ENCODE measurements around the gene FGF22.
"Not testable (repeated sequence)": the region's sequence is repeated elsewhere in the genome, so short reads cannot be mapped to it uniquely, and the experiment has no call there.

FGF22 gene

DNA sequence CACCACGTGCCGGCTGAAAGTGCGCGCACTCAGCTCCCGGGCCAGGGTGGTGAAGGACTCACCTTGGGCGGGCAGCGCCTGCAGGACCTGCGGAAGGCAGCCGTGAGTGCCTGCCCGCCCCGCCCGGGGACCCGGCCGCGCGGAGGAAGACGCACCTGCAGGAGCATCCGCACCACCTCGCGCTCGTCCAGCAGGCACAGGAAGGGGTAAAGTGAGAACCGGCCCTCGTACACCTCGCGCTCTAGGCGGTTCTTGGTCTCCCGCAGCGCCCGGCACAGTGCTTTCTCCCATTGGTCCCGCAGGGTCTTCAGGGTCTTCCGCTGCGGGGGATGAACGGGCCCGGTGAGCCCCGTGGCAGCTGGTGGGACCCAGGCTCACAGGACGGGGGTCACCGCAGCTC is 17.0 kb upstream of the FGF22 start:
- DNase-seq (ENCODE audit: low spot score), result no peak

DNA sequence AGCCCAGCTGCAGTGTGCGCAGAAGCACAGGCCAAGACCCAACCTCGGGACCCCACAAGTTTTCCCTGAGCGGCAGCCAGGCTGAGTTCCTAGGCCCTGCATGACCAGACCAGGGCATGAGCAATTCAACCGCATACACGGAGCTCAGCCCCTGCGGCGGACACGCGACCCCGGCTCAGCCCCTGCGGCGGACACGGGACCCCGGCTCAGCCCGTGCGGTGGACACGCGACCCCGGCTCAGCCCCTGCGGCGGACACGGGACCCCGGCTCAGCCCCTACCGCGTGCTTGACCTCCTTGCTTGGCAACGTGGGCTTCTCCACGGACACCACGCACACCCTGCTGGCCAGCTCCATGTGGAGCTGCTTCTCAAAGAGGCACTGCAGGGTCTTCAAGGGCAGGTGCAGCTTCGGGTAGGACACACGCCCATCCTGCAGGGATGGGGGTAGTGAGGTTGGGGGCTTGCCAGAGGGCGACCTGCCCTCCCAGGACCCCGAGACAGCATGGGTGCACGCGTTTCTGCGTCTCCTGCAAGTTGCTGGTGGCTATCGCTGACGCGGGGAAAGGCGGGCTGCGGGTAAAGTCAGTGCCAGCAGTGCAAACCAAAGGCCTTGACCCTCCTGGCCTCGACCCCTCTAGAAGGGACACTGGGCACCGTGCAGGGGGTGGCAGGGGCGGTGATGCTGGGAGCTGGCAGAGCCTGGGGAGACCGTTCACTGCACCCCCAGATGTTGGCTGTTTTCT is 16.3 kb upstream of the FGF22 start:
- no peak for DNase-seq (ENCODE audit: low spot score)

DNA sequence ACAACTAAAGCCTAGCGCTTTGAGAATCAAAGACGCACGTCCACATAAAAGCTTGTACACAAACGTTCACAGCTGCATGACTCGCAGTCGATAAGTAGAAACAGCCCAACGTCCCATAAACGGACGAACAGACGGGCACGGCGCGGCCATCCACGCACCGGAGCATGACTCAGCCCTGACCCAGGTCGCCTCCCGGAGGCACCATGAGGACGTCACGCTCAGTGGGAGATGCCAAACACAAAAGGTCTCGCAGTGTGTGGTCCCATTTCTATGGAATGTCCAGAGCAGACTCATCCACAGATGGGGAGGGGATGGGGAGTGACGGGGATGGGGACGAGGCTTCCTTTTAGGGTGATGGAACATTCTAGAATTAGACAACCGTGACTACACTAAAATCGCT is 15.7 kb upstream of the FGF22 start:
- no peak for DNase-seq (ENCODE audit: low spot score)

DNA sequence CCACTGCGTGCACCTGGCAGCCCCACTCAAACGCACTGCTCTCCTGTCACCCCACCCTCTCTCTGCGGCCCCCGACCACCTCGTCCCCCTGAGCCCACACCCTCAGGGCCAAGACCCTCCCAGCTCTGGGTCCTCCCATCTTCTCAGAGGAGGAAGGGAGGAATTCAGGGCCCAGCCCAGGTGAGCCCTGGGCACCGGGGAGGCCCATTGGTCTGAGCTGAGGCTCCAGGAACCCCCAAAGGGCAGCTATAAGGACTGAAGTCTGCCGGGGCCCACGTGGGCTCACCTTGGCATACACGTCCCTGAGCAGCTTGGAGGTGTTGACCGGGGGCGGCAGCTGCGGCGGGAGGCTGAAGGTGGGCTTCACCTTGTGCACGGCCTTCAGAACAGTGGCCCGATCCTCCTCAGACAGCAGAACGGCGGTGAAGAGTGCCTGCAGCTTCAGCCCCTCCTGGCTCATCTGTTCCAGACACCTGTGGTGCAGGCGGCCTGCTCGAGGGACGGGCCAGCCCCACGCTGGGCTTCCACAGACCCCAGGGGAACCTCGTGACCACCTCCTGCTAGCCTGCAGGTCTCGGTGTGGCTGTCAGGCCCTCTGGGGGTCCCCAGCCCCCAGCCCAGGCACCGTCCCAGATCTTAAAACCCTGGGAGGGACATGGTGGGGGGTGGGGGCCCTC is 15.1 kb upstream of the FGF22 start:
- DNase-seq (ENCODE audit: low spot score), result no peak

DNA sequence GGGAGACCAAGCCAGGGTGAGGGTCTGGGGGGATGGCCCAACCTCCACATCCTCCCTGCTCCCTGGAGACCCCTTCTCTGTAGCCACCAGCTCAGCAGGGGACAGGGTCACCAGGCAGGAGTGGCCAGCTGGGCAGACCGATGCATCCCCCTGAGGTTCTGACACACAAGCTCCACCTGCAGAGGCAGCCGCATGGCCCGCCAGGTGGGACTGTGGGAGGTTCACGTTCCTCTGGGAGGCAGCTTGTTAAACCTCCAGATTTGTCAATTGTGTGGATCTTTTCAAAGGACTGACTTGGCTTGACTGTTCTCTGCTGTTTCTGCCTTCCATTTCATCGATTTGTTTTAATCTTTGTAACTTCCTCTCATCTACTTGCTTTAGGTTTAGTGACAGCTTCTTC is 14.4 kb upstream of the FGF22 start:
- no peak for DNase-seq (ENCODE audit: low spot score)

DNA sequence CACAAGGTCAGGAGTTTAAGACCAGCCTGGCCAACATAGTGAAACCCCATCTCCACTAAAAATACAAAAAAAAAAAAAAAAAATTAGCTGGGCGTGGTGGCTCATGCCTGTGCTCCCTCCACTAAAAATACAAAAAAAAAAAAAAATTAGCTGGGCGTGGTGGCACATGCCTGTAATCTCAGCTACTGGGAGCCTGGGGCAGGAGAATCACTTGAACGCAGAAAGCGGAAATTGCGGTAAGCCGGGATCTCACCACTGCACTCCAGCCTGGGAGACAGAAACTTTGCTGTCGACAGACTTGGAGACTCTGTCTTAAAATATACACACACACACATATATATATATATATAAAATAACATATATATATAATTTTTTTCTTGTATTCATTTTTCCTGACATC is 13.1 kb upstream of the FGF22 start:
- DNase-seq (ENCODE audit: low spot score), result not testable (repeated sequence)

DNA sequence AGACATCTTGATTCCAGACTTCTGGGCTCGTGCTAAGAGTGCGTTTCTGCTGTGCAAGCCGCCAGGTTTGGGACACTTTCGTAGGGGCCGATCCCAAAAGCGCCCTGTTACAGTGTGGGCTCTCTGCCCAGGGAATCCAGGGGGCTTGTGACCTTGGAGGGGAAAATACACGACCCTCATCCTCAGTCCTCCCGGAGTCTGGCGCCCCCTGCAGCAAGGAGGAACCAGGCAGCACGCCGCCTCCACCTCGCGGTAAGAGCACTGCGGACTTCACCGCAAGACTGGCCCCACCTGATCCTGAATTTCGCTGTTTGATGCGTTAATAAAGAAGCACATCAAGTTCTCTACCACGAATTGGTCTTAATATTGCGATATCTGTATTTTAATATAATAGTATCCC is 11.5 kb upstream of the FGF22 start:
- peak; percentile 40 for DNase-seq (ENCODE audit: low spot score)

DNA sequence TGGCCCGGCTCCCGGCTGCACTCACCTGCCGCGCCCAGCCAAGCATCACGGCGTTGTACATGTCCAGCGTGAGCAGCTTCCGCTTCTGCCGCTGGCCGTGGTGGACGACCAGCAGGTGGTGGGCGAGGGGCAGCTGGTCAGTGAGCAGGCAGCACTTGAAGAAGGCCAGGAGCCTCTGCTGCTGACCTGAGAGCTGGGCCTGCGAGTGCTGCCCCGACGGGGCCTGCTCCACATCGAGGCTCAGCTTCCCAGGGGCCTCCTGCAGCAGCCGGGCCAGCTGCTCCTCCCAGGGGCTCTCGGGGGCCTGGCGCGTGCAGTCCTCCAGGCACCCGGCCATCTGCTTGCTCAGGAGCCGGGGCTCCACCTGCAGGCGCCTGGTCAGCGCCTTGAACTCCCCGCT is 10.2 kb upstream of the FGF22 start:
- DNase-seq (ENCODE audit: low spot score), result not testable (repeated sequence)

DNA sequence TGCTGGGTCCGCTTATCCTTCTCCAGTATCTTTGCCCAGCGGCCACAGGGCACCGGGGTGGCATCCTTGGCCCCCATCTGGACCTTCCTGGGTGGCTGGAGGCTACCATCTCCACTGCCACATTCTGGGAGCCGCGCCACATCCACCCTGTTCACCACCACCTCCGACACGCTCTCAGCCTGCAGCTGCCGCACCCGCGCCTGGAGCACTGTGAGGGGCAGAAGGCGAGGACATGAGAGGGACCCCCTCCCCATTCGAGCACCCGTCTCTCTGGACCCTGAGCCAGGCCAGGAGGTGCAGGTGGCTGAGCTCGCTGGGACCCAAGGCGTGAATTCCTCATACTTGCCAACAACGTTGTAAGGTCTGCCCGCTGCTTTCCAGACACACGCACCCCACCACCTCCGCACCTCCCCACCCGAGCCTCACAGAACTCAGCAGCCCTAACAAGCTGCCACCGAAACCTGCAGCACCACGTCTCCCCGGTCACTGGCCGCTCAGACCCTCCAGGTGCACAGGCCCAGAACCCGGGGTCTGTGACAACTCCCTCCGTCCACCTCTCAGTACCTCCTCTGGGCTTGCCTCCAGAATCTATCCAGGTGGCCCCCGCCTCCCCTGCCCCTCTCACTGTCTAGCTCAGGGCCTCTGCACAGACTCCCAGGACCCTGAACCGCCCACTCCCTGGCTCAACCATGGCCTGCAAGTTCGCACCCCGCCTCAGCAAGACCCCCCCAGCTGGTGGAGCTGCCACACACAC is 9.5 kb upstream of the FGF22 start:
- no peak for DNase-seq (ENCODE audit: low spot score)

DNA sequence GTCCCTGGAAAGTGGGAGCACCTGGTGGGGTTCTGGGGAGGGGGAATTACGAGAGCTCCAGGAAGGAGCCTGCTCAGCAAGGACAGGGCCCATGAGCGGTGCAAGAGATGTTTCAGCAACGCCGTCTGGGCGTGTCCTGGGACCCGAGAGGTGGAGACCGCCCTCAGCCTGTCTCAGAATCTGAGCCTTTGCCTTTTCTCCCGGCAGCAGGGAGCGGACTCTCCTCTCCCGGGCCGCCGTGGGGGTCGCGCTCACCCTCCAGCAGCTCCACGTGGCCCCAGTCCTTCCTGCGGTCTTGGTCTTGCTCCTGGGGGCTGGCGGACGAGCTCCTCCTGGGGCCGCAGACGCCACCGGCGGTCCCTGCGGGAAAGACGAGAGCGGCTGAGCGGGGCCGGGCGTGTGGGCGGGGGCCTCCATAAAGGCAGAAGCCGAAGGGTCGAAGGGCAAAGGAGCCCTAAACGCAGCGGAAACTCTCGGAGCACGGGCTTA is 7.1 kb upstream of the FGF22 start:
- peak; percentile 71 for DNase-seq (ENCODE audit: low spot score)

DNA sequence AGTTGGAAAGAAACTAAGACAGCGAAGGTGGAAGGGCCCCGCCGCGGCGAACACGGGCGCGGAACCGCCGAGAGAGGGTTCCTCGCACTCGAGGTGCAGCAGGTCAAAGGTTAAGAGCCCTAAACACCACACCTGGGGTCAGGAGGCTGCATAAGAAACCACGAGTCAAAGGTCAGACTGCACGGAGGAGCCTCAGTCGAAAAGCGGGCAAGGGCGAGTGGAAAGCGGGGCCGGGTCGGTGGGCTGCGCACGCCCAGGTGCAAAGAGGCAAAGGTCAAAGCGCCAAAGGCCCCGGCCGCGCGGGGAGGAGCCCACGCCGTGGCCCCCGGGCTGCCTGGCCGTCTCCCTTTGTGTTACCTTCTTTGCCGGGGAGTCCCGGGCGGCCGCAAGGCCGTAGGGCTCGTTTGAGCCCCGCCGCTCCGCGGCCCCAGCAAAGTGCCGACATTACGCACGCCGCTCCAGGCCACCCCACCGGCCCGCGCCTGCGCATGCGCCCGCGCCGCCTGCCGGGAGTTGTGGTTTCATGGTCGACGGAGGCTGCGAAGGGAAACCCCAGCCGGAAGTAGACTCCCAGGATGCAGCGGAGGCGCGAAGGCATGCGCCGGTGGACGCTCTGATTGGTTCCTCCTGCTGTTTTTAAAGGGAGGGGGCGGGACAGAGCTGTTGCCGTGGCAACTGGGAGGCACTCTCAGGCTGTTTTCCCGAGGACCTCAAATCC is 6.5 kb upstream of the FGF22 start, which contains the start of gene POLRMT:
TSS of gene POLRMT (minus strand) at position 470 of the 718 bp plus-strand sequence. CDS start at position 445, 25 bp downstream.
- DNase-seq (ENCODE audit: low spot score), result peak; percentile 100

DNA sequence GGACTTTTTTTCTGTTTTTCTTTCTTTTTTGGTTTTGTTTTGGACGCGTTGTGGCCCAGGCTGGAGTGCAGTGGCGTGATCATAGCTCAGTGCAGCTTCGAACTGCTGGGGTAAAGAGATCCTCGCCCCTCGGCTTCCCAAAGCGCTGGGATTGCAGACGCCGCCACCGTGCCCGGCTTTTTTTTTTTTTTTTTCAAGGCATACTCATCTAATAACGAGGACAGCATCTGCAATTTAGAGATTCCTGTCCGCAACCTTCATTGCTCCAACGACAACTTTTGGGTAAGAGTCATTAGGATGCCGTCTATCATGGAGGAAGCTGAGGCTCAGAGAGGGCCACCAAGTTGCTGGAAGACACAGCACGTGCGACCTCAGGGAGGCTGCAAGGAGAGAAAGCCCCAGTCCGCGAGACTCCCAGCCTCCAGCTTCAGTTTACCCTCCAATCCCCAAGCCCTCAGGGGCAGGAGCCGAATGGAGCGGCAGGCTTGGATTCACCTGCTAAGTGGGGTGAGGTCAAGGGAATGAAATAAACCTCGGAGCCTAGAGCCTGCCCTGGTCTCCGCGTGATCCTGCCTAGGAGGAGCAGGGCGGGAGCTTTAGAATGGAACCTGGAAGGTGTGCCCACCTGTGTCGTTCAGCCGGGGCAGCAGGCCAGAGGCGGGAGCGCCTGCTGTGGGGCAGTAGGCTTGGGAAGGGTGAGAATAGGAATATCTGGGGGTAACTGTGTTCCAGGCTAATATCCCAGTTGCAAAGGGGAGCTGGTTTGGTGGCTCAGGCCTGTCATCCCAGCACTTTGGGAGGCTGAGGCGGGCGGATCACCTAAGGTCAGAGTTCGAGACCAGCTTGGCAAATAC is 5.7 kb upstream of the FGF22 start:
- DNase-seq (ENCODE audit: low spot score), result no peak

DNA sequence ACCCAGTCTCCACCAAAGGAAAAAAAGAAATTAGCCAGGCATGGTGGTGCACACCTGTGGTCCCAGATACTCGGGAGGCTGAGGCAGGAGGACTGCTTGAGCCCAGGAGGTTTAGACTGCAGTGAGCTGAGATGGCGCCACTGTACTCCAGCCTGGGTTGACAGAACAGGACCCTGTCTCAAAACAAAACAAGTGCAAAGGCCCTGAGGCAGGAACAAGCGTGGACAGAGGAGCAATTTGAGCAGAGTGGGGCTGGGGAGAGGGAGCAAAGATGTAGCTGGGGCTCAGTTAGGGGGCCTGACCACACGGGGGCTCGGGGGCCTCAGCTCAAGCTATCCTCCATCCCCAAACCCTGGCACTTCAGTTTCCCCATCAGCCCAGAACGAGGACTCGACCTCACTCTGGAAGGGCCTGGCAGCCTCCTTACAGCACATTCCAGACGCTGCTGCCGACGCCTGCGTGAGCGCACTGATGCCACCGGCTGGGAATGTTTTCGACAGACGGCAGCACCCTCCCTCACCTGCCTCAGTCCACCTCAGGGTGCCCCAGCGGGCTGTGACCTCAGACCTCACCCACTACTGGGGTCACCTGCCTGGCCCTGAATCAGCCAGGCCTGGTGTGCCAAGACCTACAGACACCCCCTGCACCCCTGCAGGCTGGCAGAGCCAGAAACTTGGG is 4.6 kb upstream of the FGF22 start:
- DNase-seq (ENCODE audit: low spot score), result no peak

DNA sequence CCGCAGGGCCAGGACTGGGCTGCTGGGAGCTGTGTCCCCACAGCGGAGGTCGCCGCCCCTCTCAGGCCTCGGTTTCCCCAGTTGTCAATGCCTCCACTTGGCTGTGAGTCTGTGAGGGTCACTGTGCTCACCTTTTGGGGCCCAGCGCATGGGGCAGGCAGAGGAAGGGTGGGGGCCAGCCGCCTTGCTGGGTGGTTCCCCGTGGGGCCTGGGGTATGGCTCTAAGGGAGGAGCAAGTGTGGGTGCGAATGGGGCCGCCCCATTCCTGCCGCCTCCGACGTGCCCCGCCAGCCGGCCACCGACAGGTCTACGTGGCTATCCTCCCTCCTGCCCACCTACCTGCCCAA is 800 bp upstream of the FGF22 start:
- no peak for DNase-seq (ENCODE audit: low spot score)

DNA sequence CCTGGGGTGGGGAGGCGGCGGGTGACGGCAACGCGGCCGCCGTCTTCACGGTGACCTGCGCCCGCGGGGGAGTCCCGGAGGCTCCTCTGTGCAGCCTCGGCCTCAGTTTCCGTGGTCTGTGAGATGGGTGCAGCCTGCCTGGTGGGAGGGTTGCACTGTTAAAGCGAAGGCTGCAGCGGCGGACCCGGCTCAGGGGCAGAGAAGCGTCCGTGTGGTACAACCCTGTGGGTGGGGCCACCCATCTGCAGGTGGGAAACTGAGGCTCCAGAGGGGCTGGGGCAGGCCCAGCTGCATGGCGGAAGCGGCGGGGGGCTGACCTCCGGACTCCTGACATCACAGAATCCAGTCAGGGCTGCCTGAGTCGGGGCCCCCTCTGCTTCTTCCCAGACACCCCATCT is 481 bp downstream of the FGF22 start:
- DNase-seq (ENCODE audit: low spot score), result no peak

DNA sequence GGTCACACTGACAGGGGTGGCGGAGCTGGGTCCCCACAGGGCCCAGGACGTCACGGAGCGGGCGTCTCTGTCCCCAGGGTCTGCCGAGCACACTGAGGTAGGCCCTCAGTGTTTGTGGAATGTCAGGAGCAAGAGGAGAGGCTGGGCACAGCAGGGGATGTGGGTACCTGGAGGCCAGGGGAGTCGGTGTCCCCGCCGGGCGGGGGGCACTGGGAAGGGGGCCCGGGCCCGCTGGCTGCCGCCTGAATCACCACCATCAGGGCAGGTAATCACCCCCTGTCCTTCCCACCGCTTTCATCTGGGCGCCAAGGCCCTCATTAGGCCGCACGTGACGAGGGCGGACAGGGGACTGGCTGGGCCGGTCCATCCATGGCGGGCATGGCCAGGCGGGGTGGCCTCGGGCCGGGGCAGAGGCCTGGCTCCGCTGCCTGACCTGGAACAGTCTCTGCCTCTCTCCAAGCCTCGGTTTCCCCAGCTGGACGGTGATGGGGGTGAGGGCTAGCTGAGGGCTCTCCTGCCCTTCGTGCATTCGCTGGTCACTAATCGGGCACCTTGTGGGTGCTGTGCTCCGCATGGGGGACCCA is 1.0 kb downstream of the FGF22 start:
- DNase-seq (ENCODE audit: low spot score), result no peak

DNA sequence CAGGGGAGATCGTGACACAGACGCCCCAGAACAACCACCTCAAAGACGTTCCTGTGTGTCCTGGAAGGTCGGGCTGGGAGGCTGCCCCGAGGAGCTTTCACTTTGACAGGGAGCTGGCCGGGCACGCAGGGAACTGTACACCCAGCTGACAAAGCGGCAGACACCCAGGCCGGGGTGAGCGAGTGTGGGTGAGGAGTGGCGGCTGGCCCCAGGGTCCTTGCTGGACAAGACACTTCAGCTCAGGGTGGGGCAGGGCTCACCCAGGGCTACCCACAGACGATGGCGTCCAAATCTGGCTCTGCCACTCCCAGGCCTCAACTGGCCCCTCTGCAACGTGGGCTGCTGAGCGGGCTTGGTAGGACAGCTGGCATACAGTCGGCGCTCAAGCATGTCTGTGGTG is 2.0 kb downstream of the FGF22 start:
- DNase-seq (ENCODE audit: low spot score), result no peak

DNA sequence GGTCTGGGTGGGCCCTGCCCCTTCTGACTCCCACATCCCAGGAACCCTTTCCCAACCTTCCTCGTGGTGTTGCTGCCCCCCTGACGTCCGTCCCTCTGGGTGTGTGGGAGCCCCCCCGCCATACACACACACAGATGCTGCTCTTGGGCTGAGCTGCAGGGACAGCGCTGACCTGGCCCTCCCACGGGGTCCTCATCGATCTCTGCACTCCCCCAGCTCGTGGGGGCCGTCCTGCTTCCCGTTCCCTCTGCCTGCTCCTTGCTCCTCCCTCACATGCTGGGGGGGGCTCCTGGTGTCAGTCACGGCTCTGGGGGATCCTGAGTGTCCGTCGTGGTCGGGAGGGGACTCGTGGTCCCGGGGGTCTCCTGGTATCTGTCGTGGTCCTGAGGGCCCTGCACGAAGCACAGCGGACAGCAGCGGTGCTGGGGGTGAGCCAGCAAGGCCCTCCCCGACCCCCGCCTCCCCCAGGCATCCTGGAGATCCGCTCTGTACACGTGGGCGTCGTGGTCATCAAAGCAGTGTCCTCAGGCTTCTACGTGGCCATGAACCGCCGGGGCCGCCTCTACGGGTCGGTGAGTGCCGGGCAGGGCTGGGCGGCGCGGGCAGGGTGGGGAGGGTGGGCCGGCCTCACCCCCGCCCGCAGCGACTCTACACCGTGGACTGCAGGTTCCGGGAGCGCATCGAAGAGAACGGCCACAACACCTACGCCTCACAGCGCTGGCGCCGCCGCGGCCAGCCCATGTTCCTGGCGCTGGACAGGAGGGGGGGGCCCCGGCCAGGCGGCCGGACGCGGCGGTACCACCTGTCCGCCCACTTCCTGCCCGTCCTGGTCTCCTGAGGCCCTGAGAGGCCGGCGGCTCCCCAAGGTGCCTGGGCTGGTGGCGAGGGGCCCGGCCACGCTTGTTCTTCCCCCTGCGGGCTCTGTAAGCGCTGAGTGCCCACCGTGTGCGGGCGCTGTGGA is 3.4 kb downstream of the FGF22 start:
- no peak for DNase-seq (ENCODE audit: low spot score)

DNA sequence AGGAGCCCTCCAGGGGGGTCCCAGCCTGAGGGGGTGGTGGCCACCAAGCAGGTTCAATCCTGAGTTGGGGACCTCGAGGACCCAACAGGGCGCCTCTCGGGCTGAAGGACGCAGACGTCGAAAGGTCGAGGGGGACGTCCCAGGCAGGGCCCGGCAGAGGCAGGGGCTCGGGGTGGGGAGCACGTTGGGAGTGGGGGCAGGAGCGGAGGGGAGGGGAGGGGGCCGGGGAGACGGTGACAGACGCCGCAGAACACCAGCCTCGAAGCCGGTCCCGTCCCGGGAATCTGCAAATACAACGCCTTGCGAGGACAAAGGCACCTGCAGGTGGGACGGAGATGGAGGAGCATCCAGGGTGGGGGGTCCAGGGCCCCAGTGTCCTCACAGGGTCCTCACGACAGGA is 4.1 kb downstream of the FGF22 start:
- no peak for DNase-seq (ENCODE audit: low spot score)

All from HuH-7 (cell line).